ENCODE results near the gene DHFR2. TPM values are rescaled to one million over a fixed set of nuclear protein-coding genes. Genes with fewer than 3 reads are reported as not detected.

The DHFR2 gene
- total RNA-seq, 4 donors from 2014 or later, result 1.6 to 6.3 (median 4.0) TPM

DNA sequence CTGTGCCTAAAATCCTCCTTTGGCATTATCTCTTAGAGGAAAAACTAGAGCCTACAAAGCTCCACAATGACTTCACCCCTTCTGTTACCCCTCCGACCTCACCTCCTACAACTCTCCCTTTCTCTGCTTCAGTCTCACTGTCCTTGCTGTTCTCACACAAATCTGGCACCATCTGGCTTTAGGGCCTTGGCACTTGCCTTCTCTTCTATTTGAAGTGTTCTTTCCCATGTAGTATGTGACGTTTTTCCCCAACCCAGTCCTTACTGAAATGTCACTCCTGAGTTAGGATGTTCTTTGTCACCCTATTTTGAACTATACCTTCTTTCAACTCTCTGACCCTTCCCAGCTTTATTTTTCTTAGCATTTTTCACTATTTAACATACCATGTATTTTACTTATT, 43.1 kb downstream of the DHFR2 start:
- peaks cover 2% of the 10 kb centered on the region for H3K36me3 ChIP-seq
- TF ChIP-seq CTCF (IDR thresholded peaks at IDR 0.05) (no peak), POLR2A (IDR thresholded peaks at IDR 0.05) (no peak), EP300 (IDR thresholded peaks at IDR 0.05) (no peak), POLR2AphosphoS5 (IDR thresholded peaks at IDR 0.05) (no peak)
- H3K4me3 ChIP-seq, result no peak overlapping the region
- no peaks in the 10 kb centered on the region for H3K4me1 ChIP-seq
- no peak overlapping the region for H3K27ac ChIP-seq
- H3K9me3 ChIP-seq, result no peaks in the 10 kb centered on the region
- DNase-seq (ENCODE audit: low spot score in 2 of 2), result no peak
- no peaks in the 10 kb centered on the region for H3K27me3 ChIP-seq
- 86% methylated on average over 2 of the region's 2 CpGs for WGBS

DNA sequence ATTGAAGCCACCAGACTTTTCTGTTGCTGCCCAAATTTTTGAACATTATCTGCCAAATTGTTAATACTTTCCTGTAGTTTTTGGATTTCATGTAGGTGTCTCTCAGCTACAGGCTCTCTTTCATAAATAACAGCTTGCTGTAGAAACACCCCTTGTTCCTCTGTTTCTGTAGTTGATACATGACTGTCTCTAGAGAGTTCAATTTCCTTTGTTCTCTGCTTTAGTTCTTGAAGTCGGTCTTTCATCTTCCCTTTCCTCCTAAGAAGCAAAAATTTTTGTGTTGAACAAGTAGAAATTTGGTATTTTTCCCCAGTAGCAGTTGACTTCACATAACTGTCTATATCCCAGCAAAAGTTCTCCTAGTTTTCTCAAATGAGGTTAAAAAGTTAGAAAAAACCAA, 47.7 kb downstream of the DHFR2 start:
- Histone ChIP-seq H3K27ac (no peak overlapping the region), H3K9me3 (no peaks in the 10 kb centered on the region), H3K4me3 (no peak overlapping the region), H3K36me3 (peaks cover 2% of the 10 kb centered on the region), H3K27me3 (no peaks in the 10 kb centered on the region), H3K4me1 (no peaks in the 10 kb centered on the region)
- DNase-seq (ENCODE audit: low spot score in 2 of 2), result no peak
- TF ChIP-seq POLR2A (IDR thresholded peaks at IDR 0.05) (no peak), CTCF (IDR thresholded peaks at IDR 0.05) (no peak), EP300 (IDR thresholded peaks at IDR 0.05) (no peak), POLR2AphosphoS5 (IDR thresholded peaks at IDR 0.05) (no peak)
- WGBS, result 90% methylated on average over 1 of the region's 1 CpG

- Histone ChIP-seq H3K4me3 (no peak overlapping the region), H3K27ac (no peak overlapping the region), H3K9me3 (no peaks in the 10 kb centered on the region), H3K27me3 (no peaks in the 10 kb centered on the region), H3K36me3 (peaks cover 2% of the 10 kb centered on the region), H3K4me1 (no peaks in the 10 kb centered on the region)
- no peak for TF ChIP-seq POLR2A (IDR thresholded peaks at IDR 0.05)
- TF ChIP-seq EP300 (IDR thresholded peaks at IDR 0.05), result no peak
- TF ChIP-seq POLR2AphosphoS5 (IDR thresholded peaks at IDR 0.05), result no peak
- TF ChIP-seq CTCF (IDR thresholded peaks at IDR 0.05), result no peak
- DNase-seq (ENCODE audit: low spot score in 2 of 2), result no peak
- WGBS, result 83% methylated on average over 1 of the region's 1 CpG
Measured at GRCh38 chr3:94012185-94012584, 50.5 kb downstream of the DHFR2 start.

DNA sequence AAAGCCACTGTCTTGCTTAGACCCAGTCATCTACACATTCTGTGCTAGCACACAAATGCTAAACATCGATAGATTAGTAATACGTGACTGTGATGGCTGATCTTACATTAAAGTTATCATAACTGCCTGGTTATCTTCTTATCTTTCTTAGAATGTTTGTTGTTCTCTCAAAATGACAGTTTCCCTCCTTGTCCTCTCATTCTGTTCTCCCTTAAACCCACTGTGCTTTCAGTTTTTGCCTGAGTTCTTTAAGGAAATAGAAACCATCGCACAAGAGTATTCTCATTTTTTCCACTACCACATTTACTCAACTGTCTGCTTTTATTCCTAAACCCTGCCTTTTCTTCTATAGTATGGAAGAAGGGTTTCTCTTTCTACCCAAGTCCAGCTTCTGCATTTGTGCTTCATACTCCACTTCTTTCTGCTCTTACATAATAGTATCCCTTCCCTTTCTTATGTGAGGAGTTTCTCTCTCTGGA, 51.4 kb downstream of the DHFR2 start:
- no peak for TF ChIP-seq CTCF (IDR thresholded peaks at IDR 0.05)
- Histone ChIP-seq H3K36me3 (peaks cover 5% of the 10 kb centered on the region), H3K9me3 (no peaks in the 10 kb centered on the region), H3K4me3 (no peak overlapping the region), H3K27ac (no peak overlapping the region), H3K4me1 (no peaks in the 10 kb centered on the region), H3K27me3 (no peaks in the 10 kb centered on the region)
- no peak for DNase-seq (ENCODE audit: low spot score in 2 of 2)
- WGBS, result 88% methylated on average over 3 of the region's 3 CpGs

GRCh38 chr3:94009608-94010007, 53.1 kb downstream of the DHFR2 start:
- no peak for DNase-seq (ENCODE audit: low spot score in 2 of 2)
- no peaks in the 10 kb centered on the region for H3K4me1 ChIP-seq
- WGBS, result 85% methylated on average over 2 of the region's 2 CpGs
- TF ChIP-seq EP300 (IDR thresholded peaks at IDR 0.05), result no peak
- TF ChIP-seq POLR2A (IDR thresholded peaks at IDR 0.05), result no peak
- TF ChIP-seq POLR2AphosphoS5 (IDR thresholded peaks at IDR 0.05), result no peak
- no peak for TF ChIP-seq CTCF (IDR thresholded peaks at IDR 0.05)
- H3K36me3 ChIP-seq, result peaks cover 3% of the 10 kb centered on the region
- H3K27me3 ChIP-seq, result no peaks in the 10 kb centered on the region
- H3K27ac ChIP-seq, result no peak overlapping the region
- no peaks in the 10 kb centered on the region for H3K9me3 ChIP-seq
- no peak overlapping the region for H3K4me3 ChIP-seq

Measured in suprapubic skin (tissue), 4 donors.